Smooth muscle cell (in vitro differentiated cells): ENCODE results near the gene HBQ1. TPM values are rescaled to one million over a fixed set of nuclear protein-coding genes. Genes with fewer than 3 reads are reported as not detected.
"Not testable (repeated sequence)": the region's sequence is repeated elsewhere in the genome, so short reads cannot be mapped to it uniquely, and the experiment has no call there.

Experiments used
- DNase-seq: peaks from one replicate; lab custom pipeline; 2025; ENCODE audit not compliant: unreplicated experiment; lab: John Stamatoyannopoulos, UW
- H2AFZ ChIP-seq: fragments of 200-600 bp; sonication (generic); 2 replicates; pipeline ENCODE4 v1.6.0; 2016; ENCODE audit warnings: antibody characterized with exemption, low read depth, mild to moderate bottlenecking
- H3F3A ChIP-seq: fragments of 200-600 bp; sonication (generic); 2 replicates; pipeline ENCODE4 v1.6.0; 2017; ENCODE audit warnings: antibody characterized with exemption, low read depth
- H3K27ac ChIP-seq: fragments of 200-600 bp; sonication (generic); 2 replicates; pipeline ENCODE4 v1.5.1; 2016; ENCODE audit warnings: low read depth, mild to moderate bottlenecking
- H3K27me3 ChIP-seq: fragments of 200-600 bp; sonication (generic); 2 replicates; pipeline ENCODE4 v1.6.1; 2016; ENCODE audit warnings: low read depth, mild to moderate bottlenecking
- H3K36me3 ChIP-seq: fragments of 200-600 bp; sonication (generic); 2 replicates; pipeline ENCODE4 v1.5.1; 2016; ENCODE audit warnings: low read depth
- H3K4me1 ChIP-seq: fragments of 200-600 bp; sonication (generic); 2 replicates; pipeline ENCODE4 v1.5.1; 2016; ENCODE audit warnings: low read depth
- H3K4me2 ChIP-seq: fragments of 200-600 bp; sonication (generic); 2 replicates; pipeline ENCODE4 v1.6.0; 2016; ENCODE audit warnings: mild to moderate bottlenecking
- H3K4me3 ChIP-seq: fragments of 200-600 bp; sonication (generic); 2 replicates; pipeline ENCODE4 v1.5.1; 2016; ENCODE audit warnings: mild to moderate bottlenecking
- H3K79me2 ChIP-seq: fragments of 200-600 bp; sonication (generic); 2 replicates; pipeline ENCODE4 v1.6.0; 2016; ENCODE audit warnings: low read depth, mild to moderate bottlenecking
- H3K9ac ChIP-seq: fragments of 200-600 bp; sonication (generic); 2 replicates; pipeline ENCODE4 v1.6.0; 2016; ENCODE audit warnings: low read depth
- H3K9me3 ChIP-seq: fragments of 200-600 bp; sonication (generic); replicated peaks from 2 replicates; pipeline ENCODE4 v1.5.1; 2016; ENCODE audit warnings: low read depth
- H4K20me1 ChIP-seq: fragments of 200-600 bp; sonication (generic); 2 replicates; pipeline ENCODE4 v1.6.0; 2016; ENCODE audit warnings: low read depth
- WGBS: methylation state at CpG from one replicate; pipeline ENCODE4 v1.1.7; 2016; ENCODE audit warnings: low lambda C conversion rate; 5-methylcytosine and 5-hydroxymethylcytosine counted together
- polyA plus RNA-seq: library from polyadenylated mRNA; unstranded; fragments of >200 nt; fragmentation: Nextera tagmentation; extraction: Ambion mirVana; gene quantifications from 2 replicates; pipeline ENCODE4 v1.2.1, GENCODE V29; 2016
- small RNA-seq: library from RNA; depleted of rRNA; stranded (forward); fragments of <200 nt; gene quantifications from one replicate; pipeline ENCODE3, GENCODE V24; 2014
- total RNA-seq: library from RNA; depleted of rRNA; stranded (reverse); fragments of >200 nt; gene quantifications from 2 replicates; pipeline ENCODE4 v1.2.3, GENCODE V29; 2014
- TF ChIP-seq, protein P1 (sequence below): fragments of 200-600 bp; sonication (generic); IDR thresholded peaks from 2 replicates; pipeline ENCODE4 v1.5.1; 2017; ENCODE audit warnings: borderline replicate concordance, mild to moderate bottlenecking, antibody characterized with exemption; ENCODE audit not compliant: insufficient read depth, poor library complexity, severe bottlenecking

Gene HBQ1
- total and polyA plus RNA-seq, 2 experiments from 2014 or later: not detected

DNA sequence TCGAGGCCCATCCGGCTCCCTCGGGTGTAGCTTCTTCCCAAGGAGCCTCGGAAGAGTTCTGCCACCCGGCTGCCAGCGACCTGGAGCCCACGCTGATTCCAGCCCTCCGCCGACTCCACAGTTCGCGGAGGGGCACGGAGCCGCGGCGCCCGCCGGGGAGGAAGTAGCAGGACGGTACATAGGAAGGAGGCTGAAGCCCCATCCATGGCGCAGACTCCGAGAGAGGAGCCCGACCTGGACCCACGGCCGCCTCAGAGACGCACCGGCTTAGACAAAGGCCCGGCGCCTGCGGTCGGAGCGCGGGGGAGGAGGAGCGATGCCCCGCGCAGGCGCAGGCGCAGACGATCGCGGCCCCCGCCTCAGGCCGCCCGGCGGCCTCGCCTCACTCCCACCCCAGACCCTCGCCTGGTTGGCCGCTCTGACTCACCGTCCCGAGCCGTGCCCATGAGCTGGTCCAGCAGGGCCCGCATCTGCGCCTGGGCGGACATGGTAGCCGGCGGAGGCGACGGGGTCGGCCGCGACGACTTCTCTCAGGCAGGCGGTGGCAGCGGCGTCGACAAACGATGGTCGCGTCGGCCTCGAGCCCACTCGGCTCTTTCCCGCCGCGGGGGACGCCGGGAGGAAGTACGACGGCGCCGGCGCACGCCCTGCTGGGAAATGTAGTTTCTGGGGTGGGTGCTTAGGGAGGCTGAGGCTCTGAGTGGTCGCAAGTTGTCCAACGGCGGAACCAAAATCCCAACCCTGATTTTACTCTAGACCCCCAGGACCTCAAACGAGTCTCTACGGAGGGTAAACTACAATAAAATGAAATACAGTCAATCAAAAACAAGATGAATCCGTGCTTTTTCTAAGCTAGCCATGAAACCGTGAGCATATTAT, 48.8 kb downstream of the HBQ1 start, which contains the start of gene LUC7L:
LUC7L (minus strand) TSS at position 598 of the 879 bp plus-strand sequence; CDS start at position 488, 110 bp downstream.
- Histone ChIP-seq H3K79me2 (peaks cover 48% of the 10 kb centered on the region), H3K9ac (peak within 1 kb of the TSS; percentile 97), H3K27me3 (no peaks in the 10 kb centered on the region), H3K4me2 (peak within 1 kb of the TSS; percentile 89), H3K27ac (peak within 1 kb of the TSS; percentile 99), H3K9me3 (no peaks in the 10 kb centered on the region), H3F3A (no peaks in the 10 kb centered on the region), H3K4me1 (peaks cover 12% of the 10 kb centered on the region), H2AFZ (peak within 1 kb of the TSS; percentile 85), H3K4me3 (peak within 1 kb of the TSS; percentile 98), H4K20me1 (peaks cover 48% of the 10 kb centered on the region), H3K36me3 (peaks cover 19% of the 10 kb centered on the region)
- DNase-seq: peak; percentile 73
- 3% methylated on average over 86 of the region's 88 CpGs for WGBS
- TF ChIP-seq, protein P1, sequence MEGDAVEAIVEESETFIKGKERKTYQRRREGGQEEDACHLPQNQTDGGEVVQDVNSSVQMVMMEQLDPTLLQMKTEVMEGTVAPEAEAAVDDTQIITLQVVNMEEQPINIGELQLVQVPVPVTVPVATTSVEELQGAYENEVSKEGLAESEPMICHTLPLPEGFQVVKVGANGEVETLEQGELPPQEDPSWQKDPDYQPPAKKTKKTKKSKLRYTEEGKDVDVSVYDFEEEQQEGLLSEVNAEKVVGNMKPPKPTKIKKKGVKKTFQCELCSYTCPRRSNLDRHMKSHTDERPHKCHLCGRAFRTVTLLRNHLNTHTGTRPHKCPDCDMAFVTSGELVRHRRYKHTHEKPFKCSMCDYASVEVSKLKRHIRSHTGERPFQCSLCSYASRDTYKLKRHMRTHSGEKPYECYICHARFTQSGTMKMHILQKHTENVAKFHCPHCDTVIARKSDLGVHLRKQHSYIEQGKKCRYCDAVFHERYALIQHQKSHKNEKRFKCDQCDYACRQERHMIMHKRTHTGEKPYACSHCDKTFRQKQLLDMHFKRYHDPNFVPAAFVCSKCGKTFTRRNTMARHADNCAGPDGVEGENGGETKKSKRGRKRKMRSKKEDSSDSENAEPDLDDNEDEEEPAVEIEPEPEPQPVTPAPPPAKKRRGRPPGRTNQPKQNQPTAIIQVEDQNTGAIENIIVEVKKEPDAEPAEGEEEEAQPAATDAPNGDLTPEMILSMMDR: no peak

- peak overlapping the region; percentile 99 for H3K27ac ChIP-seq
Measured at GRCh38 chr16:229731-230281, 49.5 kb downstream of the HBQ1 start.

GRCh38 chr16:230351-230750, 50.1 kb downstream of the HBQ1 start:
- not testable (repeated sequence) for H3K27ac ChIP-seq, H3K4me3 ChIP-seq, DNase-seq, H3K27me3 ChIP-seq, H3K9ac ChIP-seq, H3F3A ChIP-seq, H3K9me3 ChIP-seq, H2AFZ ChIP-seq, H3K4me2 ChIP-seq
- peaks cover 36% of the 10 kb centered on the region for H4K20me1 ChIP-seq
- H3K79me2 ChIP-seq: peaks cover 36% of the 10 kb centered on the region
- peaks cover 19% of the 10 kb centered on the region for H3K36me3 ChIP-seq
- H3K4me1 ChIP-seq: peaks cover 12% of the 10 kb centered on the region
- 98% methylated on average over 18 of the region's 18 CpGs for WGBS

More at GRCh38 chr16:229731-230281, 49.5 kb downstream of the HBQ1 start:
- TF ChIP-seq, protein P1: no peak
- Histone ChIP-seq H3K9me3 (no peaks in the 10 kb centered on the region), H3F3A (peaks cover under 1% of the 10 kb centered on the region), H3K79me2 (peaks cover 41% of the 10 kb centered on the region), H4K20me1 (peaks cover 41% of the 10 kb centered on the region), H3K4me1 (peaks cover 12% of the 10 kb centered on the region), H3K4me3 (peak overlapping the region; percentile 98), H3K27me3 (no peaks in the 10 kb centered on the region), H3K36me3 (peaks cover 19% of the 10 kb centered on the region), H2AFZ (peak overlapping the region; percentile 85), H3K9ac (peak overlapping the region; percentile 97), H3K4me2 (peak overlapping the region; percentile 89)
- no peak for DNase-seq
- WGBS: 89% methylated on average over 22 of the region's 22 CpGs

Small RNA genes lying within 50 kb of the gene (small RNA-seq; reads per million reads assigned to genes)
- gene RF00019: not detected

Other genes starting within 250 kb of the HBQ1 start
- 2.1 and 2.9 TPM in 2 replicates for gene POLR3K, start 126.9 kb upstream of the HBQ1 start, total RNA-seq
- 10.5 and 11.1 TPM in 2 replicates for gene POLR3K, start 126.9 kb upstream of the HBQ1 start, polyA plus RNA-seq
- 20.1 and 21.4 TPM in 2 replicates for gene SNRNP25, start 126.6 kb upstream of the HBQ1 start, total RNA-seq
- 45.9 and 48.2 TPM in 2 replicates for gene SNRNP25, start 126.6 kb upstream of the HBQ1 start, polyA plus RNA-seq
- gene RHBDF1, start 107.8 kb upstream of the HBQ1 start, total RNA-seq: 38.2 and 41.4 TPM in 2 replicates
- 68.0 and 84.9 TPM in 2 replicates for gene RHBDF1, start 107.8 kb upstream of the HBQ1 start, polyA plus RNA-seq
- gene MPG, start 102.2 kb upstream of the HBQ1 start, total RNA-seq: 73.8 and 84.7 TPM in 2 replicates
- gene MPG, start 102.2 kb upstream of the HBQ1 start, polyA plus RNA-seq: 104 and 120 TPM in 2 replicates
- gene NPRL3, start 41.8 kb upstream of the HBQ1 start, total RNA-seq: 4.6 and 15.5 TPM in 2 replicates
- gene NPRL3, start 41.8 kb upstream of the HBQ1 start, polyA plus RNA-seq: 26.1 and 28.3 TPM in 2 replicates
- not detected in 2 replicates for gene HBZ, start 27.8 kb upstream of the HBQ1 start, total RNA-seq
- not detected in 2 replicates for gene HBZ, start 27.8 kb upstream of the HBQ1 start, polyA plus RNA-seq
- not detected in 2 replicates for gene HBM, start 14.5 kb upstream of the HBQ1 start, total RNA-seq
- gene HBM, start 14.5 kb upstream of the HBQ1 start, polyA plus RNA-seq: 0.40 TPM in 1 of 2 replicates, not detected in the other
- gene HBA2, start 7.6 kb upstream of the HBQ1 start, total RNA-seq: not detected in 2 replicates
- gene HBA2, start 7.6 kb upstream of the HBQ1 start, polyA plus RNA-seq: not detected in 2 replicates
- not detected in 2 replicates for gene HBA1, start 3.8 kb upstream of the HBQ1 start, total RNA-seq
- not detected in 2 replicates for gene HBA1, start 3.8 kb upstream of the HBQ1 start, polyA plus RNA-seq
- 63.3 and 70.6 TPM in 2 replicates for gene LUC7L, start 49.0 kb downstream of the HBQ1 start, total RNA-seq
- 56.2 and 70.2 TPM in 2 replicates for gene LUC7L, start 49.0 kb downstream of the HBQ1 start, polyA plus RNA-seq
- gene FAM234A, start 54.4 kb downstream of the HBQ1 start, total RNA-seq: 37.3 and 83.7 TPM in 2 replicates
- 87.3 and 93.9 TPM in 2 replicates for gene FAM234A, start 54.4 kb downstream of the HBQ1 start, polyA plus RNA-seq
- gene RGS11, start 95.5 kb downstream of the HBQ1 start, total RNA-seq: 0.04 and 2.2 TPM in 2 replicates
- gene RGS11, start 95.5 kb downstream of the HBQ1 start, polyA plus RNA-seq: 3.9 TPM in 2 replicates
- 0.58 and 0.63 TPM in 2 replicates for gene ARHGDIG, start 100.1 kb downstream of the HBQ1 start, total RNA-seq
- 2.9 and 4.7 TPM in 2 replicates for gene ARHGDIG, start 100.1 kb downstream of the HBQ1 start, polyA plus RNA-seq
- 0.18 TPM in 1 of 2 replicates, not detected in the other for gene PDIA2, start 102.7 kb downstream of the HBQ1 start, total RNA-seq
- gene PDIA2, start 102.7 kb downstream of the HBQ1 start, polyA plus RNA-seq: 0.43 and 0.86 TPM in 2 replicates
- 12.7 and 13.0 TPM in 2 replicates for gene AXIN1, start 172.3 kb downstream of the HBQ1 start, total RNA-seq
- gene AXIN1, start 172.3 kb downstream of the HBQ1 start, polyA plus RNA-seq: 15.0 and 15.2 TPM in 2 replicates
- 80.8 and 84.6 TPM in 2 replicates for gene MRPL28, start 190.1 kb downstream of the HBQ1 start, total RNA-seq
- 155 and 160 TPM in 2 replicates for gene MRPL28, start 190.1 kb downstream of the HBQ1 start, polyA plus RNA-seq
- gene PGAP6, start 201.5 kb downstream of the HBQ1 start, total RNA-seq: 53.6 and 57.1 TPM in 2 replicates
- gene PGAP6, start 201.5 kb downstream of the HBQ1 start, polyA plus RNA-seq: 80.0 and 99.9 TPM in 2 replicates
- 189 and 218 TPM in 2 replicates for gene NME4, start 216.7 kb downstream of the HBQ1 start, total RNA-seq
- 421 and 523 TPM in 2 replicates for gene NME4, start 216.7 kb downstream of the HBQ1 start, polyA plus RNA-seq
- gene DECR2, start 221.4 kb downstream of the HBQ1 start, total RNA-seq: 7.3 and 18.2 TPM in 2 replicates
- gene DECR2, start 221.4 kb downstream of the HBQ1 start, polyA plus RNA-seq: 15.4 and 21.2 TPM in 2 replicates
- 9.0 and 19.5 TPM in 2 replicates for gene RAB11FIP3, start 245.2 kb downstream of the HBQ1 start, total RNA-seq
- gene RAB11FIP3, start 245.2 kb downstream of the HBQ1 start, polyA plus RNA-seq: 20.4 and 25.7 TPM in 2 replicates